Right ventricle myocardium inferior (tissue), 1 donor: ENCODE data around the gene PALLD. TPM values are rescaled to one million over a fixed set of nuclear protein-coding genes. Genes with fewer than 3 reads are reported as not detected.
A peak's percentile ranks its signal among the peaks of the same experiment; 100 is the strongest.

Experiments used
- ATAC-seq: fragments of 200-7000 bp; cut with Tn5 transposase; one replicate; pipeline ENCODE4 v1.9.1; 2020; ENCODE audit warnings: mild to moderate bottlenecking, moderate library complexity
- DNase-seq: peaks from one replicate; pipeline ENCODE4 v3.0.0; 2021; ENCODE audit errors: missing footprints
- intact Hi-C: fragments of 100-400 bp; cut with DNase I; formaldehyde crosslinking; loops from one replicate; pipeline ENCODE4 v1.11.0; 2022
- total RNA-seq: library from RNA; stranded (reverse); fragmentation: NEBNext Ultra II Directional; extraction: Animal tissue kit (Norgen Biotek cat#: 25700); gene quantifications from one replicate; pipeline ENCODE4 v1.2.1, GENCODE V29; 2021
- donor health status: DM: no; HTN: yes; CAD: no; lungs with severe emphysema.

Gene PALLD
- total RNA-seq, 1 donor from 2014 or later, result 977 TPM

DNA sequence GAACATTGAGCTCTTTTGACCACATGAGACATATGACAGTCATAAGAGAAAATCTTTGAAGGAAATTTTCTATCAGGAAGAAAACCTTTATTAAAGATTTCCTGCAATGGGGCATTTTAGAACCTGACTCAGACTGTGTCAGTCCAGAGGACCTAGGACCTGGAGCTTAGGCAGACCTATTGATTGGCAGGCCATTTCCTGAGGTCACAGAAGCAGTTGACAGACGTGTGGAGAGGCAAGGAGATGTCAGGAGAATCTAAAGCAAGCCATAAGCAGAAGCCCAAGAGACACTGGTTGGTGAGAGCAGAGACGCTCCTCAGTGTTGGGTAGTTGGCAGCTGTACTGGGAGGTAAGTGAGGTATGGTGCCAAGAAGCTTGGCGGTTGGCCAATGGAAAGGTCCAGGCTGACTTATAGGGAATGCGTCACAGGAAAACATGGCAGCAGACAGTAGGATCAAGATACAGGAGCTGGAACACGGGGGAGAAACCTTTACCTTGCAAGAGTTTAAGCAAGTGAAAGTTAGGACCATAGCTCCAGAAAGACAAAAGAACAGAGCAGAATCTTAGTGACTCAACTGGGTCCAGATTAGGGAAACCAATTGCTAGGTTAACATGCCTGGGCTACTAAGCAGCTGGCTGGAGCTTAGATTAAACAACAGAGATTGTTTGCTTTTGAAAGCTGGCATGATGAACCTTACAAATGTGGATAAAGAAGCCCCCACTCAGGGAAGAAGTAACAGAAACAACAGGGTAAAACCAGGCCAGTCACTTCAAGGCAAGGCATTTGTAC is 18.6 kb downstream of the PALLD start:
- intact Hi-C loops, result loop anchor here (10.0 kb wide), 1 partner anchor 199 kb away; no protein-coding TSS in a partner anchor
- peak; percentile 37 for ATAC-seq

DNA sequence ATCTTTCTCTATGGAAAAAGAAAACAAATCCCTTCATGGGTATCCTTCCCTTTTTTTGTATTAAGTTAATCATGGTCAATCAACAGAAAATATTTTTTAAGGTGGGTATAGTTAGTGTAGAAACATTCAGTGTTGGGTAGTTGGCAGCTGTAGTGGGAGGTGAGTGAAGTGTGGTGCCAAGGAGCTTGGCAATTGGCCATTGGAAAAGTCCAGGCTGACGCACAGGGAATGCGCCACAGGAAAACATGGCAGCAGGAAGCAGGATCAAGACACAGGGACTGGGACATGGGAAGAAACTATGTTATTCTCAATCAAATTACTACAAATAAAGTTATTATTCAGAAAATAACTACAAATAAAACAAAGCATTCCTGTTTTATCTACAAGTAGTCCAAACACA is 20.0 kb downstream of the PALLD start:
- intact Hi-C loops, result loop anchor here (10.0 kb wide), 1 partner anchor 198 kb away; no protein-coding TSS in a partner anchor
- no peak for DNase-seq
- no peak for ATAC-seq

More for the DNA sequence above, 18.6 kb downstream of the PALLD start:
- DNase-seq, result no peak

GRCh38 chr4:168519576-168519975 is 22.7 kb downstream of the PALLD start:
- intact Hi-C loops, result loop anchor here (10.0 kb wide), 1 partner anchor 195 kb away; no protein-coding TSS in a partner anchor

GRCh38 chr4:168521721-168522120 is 24.9 kb downstream of the PALLD start:
- intact Hi-C loops, result no loop called here

More at GRCh38 chr4:168519576-168519975, 22.7 kb downstream of the PALLD start:
- ATAC-seq, result no peak
- DNase-seq, result no peak

DNA sequence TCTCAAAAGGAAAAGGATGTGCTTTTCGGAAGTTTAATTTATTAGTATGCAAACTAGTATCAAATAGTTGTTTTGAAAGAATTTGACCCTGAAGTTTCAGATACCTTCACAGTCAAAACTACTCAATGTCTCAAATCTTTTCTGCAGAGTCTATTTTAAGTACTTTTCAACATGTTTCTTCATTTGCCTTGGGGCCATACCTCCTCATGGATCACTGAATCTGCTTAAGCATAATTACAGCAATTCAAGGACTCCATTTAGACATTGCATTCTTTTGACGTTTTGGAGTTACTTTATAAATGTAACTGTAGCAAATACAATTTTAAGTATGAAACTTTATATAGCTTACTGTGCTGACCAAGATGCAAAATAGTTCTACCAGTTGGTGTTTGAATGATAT is 25.5 kb downstream of the PALLD start:
- DNase-seq (no peak), ATAC-seq (no peak)
- intact Hi-C loops, result no loop called here

More at GRCh38 chr4:168521721-168522120, 24.9 kb downstream of the PALLD start:
- ATAC-seq, result no peak
- DNase-seq, result no peak

DNA sequence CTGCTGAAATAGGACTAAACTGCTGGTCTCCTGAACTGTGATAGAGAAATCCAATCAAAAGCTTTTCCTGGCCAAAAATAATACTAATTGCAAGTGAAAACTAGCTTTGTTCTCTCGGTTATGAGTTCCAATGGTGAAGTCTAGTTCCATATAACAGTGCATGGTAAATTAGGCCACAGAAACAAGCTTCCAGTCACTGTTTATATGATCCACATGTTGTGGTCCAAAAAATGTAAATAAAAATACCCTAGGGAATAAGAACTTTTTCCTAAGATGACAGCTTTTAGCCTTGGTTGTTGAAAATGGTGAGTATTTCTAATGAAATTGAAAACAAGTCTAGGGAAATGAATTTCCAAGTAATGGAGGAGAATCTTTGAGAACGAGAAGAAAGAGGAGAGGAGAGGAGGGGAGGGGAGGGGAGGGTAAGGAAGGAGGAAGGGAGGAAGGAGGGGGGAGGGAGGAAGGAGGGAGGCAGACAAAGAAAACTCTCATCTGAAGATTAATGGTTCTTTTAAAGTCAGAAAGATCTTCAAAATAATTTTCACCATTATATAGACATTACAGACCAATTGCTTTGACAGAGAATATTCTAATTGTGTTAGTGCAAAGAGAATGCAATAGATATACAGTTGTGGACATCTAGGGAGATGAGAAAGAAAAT is 26.1 kb downstream of the PALLD start:
- intact Hi-C loops, result no loop called here
- ATAC-seq (no peak), DNase-seq (no peak)

DNA sequence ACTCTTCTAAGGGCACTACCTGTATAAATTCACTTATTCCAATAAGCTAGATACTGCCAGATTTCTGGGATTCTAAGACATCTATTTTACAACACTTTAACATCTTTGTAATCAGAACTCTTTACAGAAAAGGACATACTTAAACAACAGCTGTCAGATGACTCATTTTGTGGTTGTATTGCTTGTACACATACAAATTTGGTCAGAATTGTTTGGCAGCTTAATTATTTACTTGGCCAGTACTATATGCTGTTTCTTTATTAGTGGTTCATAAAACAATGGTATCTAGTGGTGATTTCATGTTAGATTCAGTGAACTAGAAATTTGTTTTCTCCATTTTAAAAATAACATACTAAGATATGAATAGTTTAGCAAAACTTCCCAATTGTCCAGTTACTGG is 27.2 kb downstream of the PALLD start:
- intact Hi-C loops, result no loop called here
- no peak for ATAC-seq
- DNase-seq, result no peak

DNA sequence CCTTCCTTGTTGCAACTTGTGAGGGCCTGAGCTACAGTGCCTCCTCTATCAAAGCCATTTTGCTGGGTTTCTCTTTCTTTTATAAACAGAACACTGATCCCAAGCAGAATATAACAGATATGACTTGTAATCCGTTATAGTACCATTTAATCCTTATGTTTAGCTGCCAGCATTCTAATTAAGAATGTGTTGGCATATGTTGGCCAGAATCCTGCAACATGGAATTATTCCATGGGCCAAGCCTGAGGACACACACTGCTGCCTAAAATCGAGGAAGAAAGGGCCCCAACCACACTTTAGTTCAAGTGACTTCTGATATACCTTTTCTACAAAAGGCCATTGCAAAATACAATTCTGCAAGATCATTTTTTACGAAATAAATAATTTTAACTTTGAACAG is 28.0 kb downstream of the PALLD start:
- DNase-seq (no peak), ATAC-seq (peak; percentile 57)
- intact Hi-C loops, result no loop called here

DNA sequence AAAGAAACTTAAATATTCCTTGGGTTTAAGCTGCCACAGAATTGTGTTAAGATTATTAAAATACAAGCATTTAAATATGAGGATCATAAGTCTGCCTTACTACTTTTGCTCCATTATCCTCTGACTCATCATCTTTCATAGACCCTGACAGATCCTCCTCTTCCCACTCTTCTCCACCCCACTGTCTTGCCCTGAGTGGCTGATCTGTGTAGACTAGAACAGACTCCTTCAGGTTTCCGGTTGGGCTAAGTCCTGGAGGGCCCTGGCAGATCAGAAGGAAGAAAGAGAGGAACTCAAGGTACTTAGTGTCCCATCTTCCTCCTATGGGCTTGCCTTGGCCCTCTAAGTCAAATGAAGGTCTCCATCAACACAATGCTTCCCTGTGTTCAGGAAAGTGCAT is 30.7 kb downstream of the PALLD start:
- intact Hi-C loops, result no loop called here
- ATAC-seq (no peak), DNase-seq (no peak)

- DNase-seq (no peak), ATAC-seq (no peak)
- intact Hi-C loops, result no loop called here
Measured at GRCh38 chr4:168528131-168528949, 31.5 kb downstream of the PALLD start.

DNA sequence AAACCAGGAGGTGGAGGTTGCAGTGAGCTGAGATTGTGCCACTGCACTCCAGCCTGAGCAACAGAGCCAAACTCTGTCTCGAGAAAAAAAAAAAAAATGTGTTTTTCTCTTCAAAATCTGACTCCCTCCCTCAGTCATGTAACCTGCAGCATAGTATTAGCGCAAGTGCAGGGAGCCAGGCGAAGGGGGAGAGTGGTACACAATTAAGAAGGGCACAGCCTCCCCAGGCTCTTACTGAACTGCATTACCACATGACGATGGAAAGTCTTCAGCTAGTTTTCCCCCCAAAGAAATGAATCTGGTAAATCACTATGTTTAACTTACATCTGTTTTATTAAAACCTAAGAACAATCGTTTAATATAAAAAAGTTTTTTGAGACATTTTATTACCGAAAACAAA is 32.4 kb downstream of the PALLD start:
- ATAC-seq (no peak), DNase-seq (no peak)
- intact Hi-C loops, result no loop called here

GRCh38 chr4:168531305-168531704 is 34.5 kb downstream of the PALLD start:
- intact Hi-C loops, result no loop called here
- DNase-seq, result no peak
- no peak for ATAC-seq

- ATAC-seq, result no peak
Measured at GRCh38 chr4:168534535-168534934, 37.7 kb downstream of the PALLD start.

DNA sequence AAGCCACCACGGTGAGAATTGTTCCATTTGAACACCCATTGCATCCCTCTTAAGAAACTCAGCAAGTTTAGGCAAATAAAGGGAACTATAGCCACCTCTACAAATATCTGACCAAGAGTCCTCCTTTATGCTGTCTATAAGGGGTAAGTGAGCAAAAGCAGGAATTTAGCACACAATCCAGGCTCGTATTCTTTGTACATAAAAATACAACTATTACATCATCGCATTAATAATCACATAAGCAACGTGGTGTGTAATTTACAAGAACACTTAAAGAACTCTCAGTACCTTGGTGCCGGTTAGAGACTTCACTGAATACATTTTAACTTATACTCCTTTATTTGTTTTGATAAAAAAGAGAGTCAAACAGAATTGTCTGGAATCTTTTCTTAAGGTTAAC is 38.8 kb downstream of the PALLD start:
- intact Hi-C loops, result no loop called here

More at GRCh38 chr4:168534535-168534934, 37.7 kb downstream of the PALLD start:
- intact Hi-C loops, result no loop called here
- DNase-seq, result no peak

DNA sequence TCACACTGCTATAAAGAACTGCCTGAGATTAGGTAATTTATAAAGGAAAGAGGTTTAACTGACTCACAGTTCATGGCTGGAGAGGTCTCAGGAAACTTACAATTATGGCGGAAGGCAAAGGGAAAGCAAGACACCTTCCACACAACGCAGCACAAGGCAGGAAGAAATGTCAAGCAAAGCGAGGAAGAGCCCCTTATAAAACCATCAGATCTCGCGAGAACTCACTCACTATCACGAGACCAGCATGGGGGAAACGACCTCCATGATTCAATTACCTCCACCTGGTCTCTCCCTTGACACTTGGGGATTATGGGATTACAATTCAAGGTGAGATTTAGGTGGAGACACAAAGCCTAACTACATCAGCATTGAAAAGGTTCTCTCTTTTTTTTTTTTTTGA is 39.6 kb downstream of the PALLD start:
- intact Hi-C loops, result no loop called here
- ATAC-seq (no peak), DNase-seq (no peak)

More for the DNA sequence above, 38.8 kb downstream of the PALLD start:
- ATAC-seq, result no peak
- no peak for DNase-seq

- ATAC-seq, result no peak
- no peak for DNase-seq
- intact Hi-C loops, result no loop called here
Measured at GRCh38 chr4:168537086-168537485, 40.2 kb downstream of the PALLD start.

- DNase-seq (no peak), ATAC-seq (no peak)
- intact Hi-C loops, result no loop called here
Measured at GRCh38 chr4:168537571-168537970, 40.7 kb downstream of the PALLD start.

DNA sequence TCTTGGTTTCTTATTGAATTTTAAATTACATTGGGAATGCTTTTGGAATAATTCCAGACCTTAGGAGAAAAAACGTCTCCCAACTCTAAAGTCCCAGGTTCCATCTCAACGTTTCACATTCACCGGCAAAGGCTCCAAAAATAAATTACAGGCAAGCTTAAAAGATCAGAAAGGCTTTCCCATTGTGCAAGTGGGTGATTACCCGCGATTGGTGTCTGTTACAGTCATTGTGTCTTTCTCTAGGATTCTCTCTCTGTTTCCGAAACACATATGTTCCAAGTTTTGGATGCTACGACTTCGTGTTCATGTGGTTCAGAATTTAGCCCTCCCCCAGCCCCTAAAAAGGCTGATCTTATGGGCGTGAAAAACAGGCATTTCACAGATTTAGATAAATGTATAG is 41.8 kb downstream of the PALLD start:
- intact Hi-C loops, result no loop called here
- ATAC-seq (no peak), DNase-seq (no peak)

- no peak for DNase-seq
- ATAC-seq, result no peak
- intact Hi-C loops, result no loop called here
Measured at GRCh38 chr4:168540086-168540485, 43.2 kb downstream of the PALLD start.
